Astrocyte (in vitro differentiated cells and primary cell): ENCODE results near the gene COG4. TPM values are rescaled to one million over a fixed set of nuclear protein-coding genes. Genes with fewer than 3 reads are reported as not detected.

Experiments used
- DNase-seq: peaks from one replicate; pipeline ENCODE4 v3.0.0-alpha.2; 2010; ENCODE audit warnings: low read depth
- FAIRE-seq: peaks from 2 replicates; lab custom pipeline; 2011; peaks lifted over from hg19 to GRCh38; lab: Jason Lieb, UNC
- H2AFZ ChIP-seq: 2 replicates; pipeline ENCODE4 v1.6.0; 2012; ENCODE audit warnings: low read depth, low read length, inconsistent platforms
- H3K27ac ChIP-seq: 2 replicates; pipeline ENCODE4 v1.5.1; 2011; ENCODE audit warnings: low read depth, low read length, inconsistent platforms
- H3K27me3 ChIP-seq: 2 replicates; pipeline ENCODE4 v1.6.0; 2011; ENCODE audit warnings: low read length, inconsistent platforms; ENCODE audit not compliant: insufficient read depth
- H3K36me3 ChIP-seq: 2 replicates; pipeline ENCODE4 v1.5.1; 2011; ENCODE audit warnings: low read length, inconsistent platforms; ENCODE audit not compliant: insufficient read depth
- H3K4me1 ChIP-seq: 2 replicates; pipeline ENCODE4 v1.5.1; 2011; ENCODE audit warnings: low read length, inconsistent platforms; ENCODE audit not compliant: insufficient read depth
- H3K4me2 ChIP-seq: 2 replicates; pipeline ENCODE4 v1.6.0; 2012; ENCODE audit warnings: low read length, inconsistent platforms
- H3K4me3 ChIP-seq: 2 replicates; pipeline ENCODE4 v1.5.1; 2011; ENCODE audit warnings: low read depth, mild to moderate bottlenecking, low read length, inconsistent platforms; ENCODE audit not compliant: insufficient read depth
- H3K79me2 ChIP-seq: 2 replicates; pipeline ENCODE4 v1.6.0; 2012; ENCODE audit warnings: mild to moderate bottlenecking, low read length, inconsistent platforms; ENCODE audit not compliant: insufficient read depth
- H3K9ac ChIP-seq: 2 replicates; pipeline ENCODE4 v1.6.0; 2012; ENCODE audit warnings: mild to moderate bottlenecking, low read length, inconsistent platforms
- H3K9me3 ChIP-seq: 2 replicates; pipeline ENCODE4 v1.5.1; 2012; ENCODE audit warnings: low read depth, mild to moderate bottlenecking, low read length, inconsistent platforms; ENCODE audit not compliant: insufficient read depth
- H4K20me1 ChIP-seq: 2 replicates; pipeline ENCODE4 v1.6.0; 2012; ENCODE audit warnings: low read length, inconsistent platforms; ENCODE audit not compliant: insufficient read depth
- H3K27ac Mint-ChIP-seq: one replicate; pipeline ENCODE4 v1.8.0; 2021; ENCODE audit warnings: mild to moderate bottlenecking, mixed read lengths; ENCODE audit not compliant: unreplicated experiment
- H3K27me3 Mint-ChIP-seq: one replicate; pipeline ENCODE4 v1.8.0; 2021; ENCODE audit warnings: low read depth, mixed read lengths; ENCODE audit not compliant: unreplicated experiment
- H3K36me3 Mint-ChIP-seq: one replicate; pipeline ENCODE4 v1.8.0; 2021; ENCODE audit warnings: low read depth, mixed read lengths; ENCODE audit not compliant: unreplicated experiment
- H3K4me1 Mint-ChIP-seq: one replicate; pipeline ENCODE4 v1.8.0; 2021; ENCODE audit warnings: low read depth, mixed read lengths; ENCODE audit not compliant: unreplicated experiment
- H3K4me3 Mint-ChIP-seq: one replicate; pipeline ENCODE4 v1.8.0; 2021; ENCODE audit warnings: mild to moderate bottlenecking, moderate library complexity, mixed read lengths; ENCODE audit not compliant: unreplicated experiment
- H3K9me3 Mint-ChIP-seq: one replicate; pipeline ENCODE4 v1.8.0; 2021; ENCODE audit warnings: mild to moderate bottlenecking, mixed read lengths; ENCODE audit not compliant: unreplicated experiment
- CTCF ChIP-seq: IDR thresholded peaks from 2 replicates; pipeline ENCODE4 v1.5.1; 2011; ENCODE audit warnings: low read depth, mild to moderate bottlenecking, inconsistent platforms, low read length, moderate library complexity; ENCODE audit not compliant: insufficient read depth
- EZH2 ChIP-seq: IDR thresholded peaks from 2 replicates; pipeline ENCODE4 v1.6.1; 2012; ENCODE audit warnings: mild to moderate bottlenecking, low read length, inconsistent platforms; ENCODE audit not compliant: insufficient read depth
- total RNA-seq: library from RNA; stranded (reverse); gene quantifications from 2 replicates; pipeline ENCODE4 v1.2.1, GENCODE V29; 2021

Gene COG4
- total RNA-seq, 1 donor from 2014 or later, result 42.6 TPM

- H3K36me3 Mint-ChIP-seq, result peaks cover 20% of the 10 kb centered on the region
- H3K4me2 ChIP-seq, result peak overlapping the region; percentile 35
- H3K9me3 Mint-ChIP-seq, result no peaks in the 10 kb centered on the region
- TF ChIP-seq EZH2 (no peak), CTCF (no peak)
- H3K9me3 ChIP-seq, result no peaks in the 10 kb centered on the region
- no peaks in the 10 kb centered on the region for H3K27me3 Mint-ChIP-seq
- H3K27ac ChIP-seq, result peak overlapping the region; percentile 40
- no peak for FAIRE-seq
- no peak overlapping the region for H2AFZ ChIP-seq
- peaks cover 5% of the 10 kb centered on the region for H3K36me3 ChIP-seq
- H3K4me3 Mint-ChIP-seq, result peak overlapping the region; percentile 17
- H3K27me3 ChIP-seq, result no peaks in the 10 kb centered on the region
- H3K4me1 Mint-ChIP-seq, result peaks cover 12% of the 10 kb centered on the region
- no peaks in the 10 kb centered on the region for H4K20me1 ChIP-seq
- no peaks in the 10 kb centered on the region for H3K79me2 ChIP-seq
- DNase-seq, result peak; percentile 42
- H3K27ac Mint-ChIP-seq, result peak overlapping the region; percentile 79
- no peak overlapping the region for H3K9ac ChIP-seq
- H3K4me1 ChIP-seq, result peaks cover 13% of the 10 kb centered on the region
- H3K4me3 ChIP-seq, result no peak overlapping the region
These were observed 41.3 kb downstream of the COG4 start for GRCh38 chr16:70481929-70482536.

- Histone ChIP-seq H3K9ac (no peak overlapping the region), H4K20me1 (no peaks in the 10 kb centered on the region), H3K36me3 (peaks cover 5% of the 10 kb centered on the region), H3K4me3 (no peak overlapping the region), H3K27me3 (no peaks in the 10 kb centered on the region), H3K4me1 (peaks cover 21% of the 10 kb centered on the region), H3K4me2 (no peak overlapping the region), H3K79me2 (no peaks in the 10 kb centered on the region), H2AFZ (no peak overlapping the region), H3K27ac (no peak overlapping the region), H3K9me3 (no peaks in the 10 kb centered on the region)
- no peak for TF ChIP-seq CTCF
- no peaks in the 10 kb centered on the region for H3K27me3 Mint-ChIP-seq
- no peak overlapping the region for H3K27ac Mint-ChIP-seq
- peaks cover 18% of the 10 kb centered on the region for H3K36me3 Mint-ChIP-seq
- no peaks in the 10 kb centered on the region for H3K9me3 Mint-ChIP-seq
- peaks cover 23% of the 10 kb centered on the region for H3K4me1 Mint-ChIP-seq
- DNase-seq (no peak), FAIRE-seq (no peak)
- no peak overlapping the region for H3K4me3 Mint-ChIP-seq
These were observed 42.9 kb downstream of the COG4 start for GRCh38 chr16:70480127-70481105.
